Measurements from ENCODE around the gene PLCL2.

Gene PLCL2

GRCh38 chr3:16990163-16990562, 105.4 kb downstream of the PLCL2 start:
- no peaks in the 10 kb centered on the region for H3K36me3 ChIP-seq (replicated peaks)

GRCh38 chr3:16992198-16992597, 107.4 kb downstream of the PLCL2 start:
- Histone ChIP-seq H3K4me3 (ENCODE audit: low read depth, low read length) (no peak overlapping the region), H3K27ac (no peak overlapping the region), H3K36me3 (replicated peaks) (no peaks in the 10 kb centered on the region), H3K27me3 (replicated peaks) (no peaks in the 10 kb centered on the region)
- TF ChIP-seq CTCF (IDR thresholded peaks at IDR 0.05; ENCODE audit: low read depth, low read length, missing control alignments): no peak
- in situ Hi-C loops (cut with HindIII; ENCODE audit: low pct_ligation_motif_present, low sequenced_read_pairs): no loop called here
- no peak for DNase-seq

More at GRCh38 chr3:16990163-16990562, 105.4 kb downstream of the PLCL2 start:
- no peak for DNase-seq
- in situ Hi-C loops (cut with HindIII; ENCODE audit: low pct_ligation_motif_present, low sequenced_read_pairs): no loop called here
- Histone ChIP-seq H3K4me3 (ENCODE audit: low read depth, low read length) (no peak overlapping the region), H3K27me3 (replicated peaks) (no peaks in the 10 kb centered on the region), H3K27ac (no peak overlapping the region)
- TF ChIP-seq CTCF (IDR thresholded peaks at IDR 0.05; ENCODE audit: low read depth, low read length, missing control alignments): no peak

GRCh38 chr3:16993227-16993626, 108.5 kb downstream of the PLCL2 start:
- peak; percentile 11 for DNase-seq
- H3K27ac ChIP-seq: no peak overlapping the region

GRCh38 chr3:16994854-16995525, 110.2 kb downstream of the PLCL2 start:
- Histone ChIP-seq H3K27me3 (replicated peaks) (no peaks in the 10 kb centered on the region), H3K36me3 (replicated peaks) (no peaks in the 10 kb centered on the region), H3K27ac (no peak overlapping the region), H3K4me3 (ENCODE audit: low read depth, low read length) (no peak overlapping the region)
- no peak for TF ChIP-seq CTCF (IDR thresholded peaks at IDR 0.05; ENCODE audit: low read depth, low read length, missing control alignments)
- in situ Hi-C loops (cut with HindIII; ENCODE audit: low pct_ligation_motif_present, low sequenced_read_pairs): no loop called here
- DNase-seq: no peak

More at GRCh38 chr3:16993227-16993626, 108.5 kb downstream of the PLCL2 start:
- H3K27me3 ChIP-seq (replicated peaks): no peaks in the 10 kb centered on the region
- no peaks in the 10 kb centered on the region for H3K36me3 ChIP-seq (replicated peaks)
- no peak for TF ChIP-seq CTCF (IDR thresholded peaks at IDR 0.05; ENCODE audit: low read depth, low read length, missing control alignments)
- no peak overlapping the region for H3K4me3 ChIP-seq (ENCODE audit: low read depth, low read length)
- in situ Hi-C loops (cut with HindIII; ENCODE audit: low pct_ligation_motif_present, low sequenced_read_pairs): no loop called here

GRCh38 chr3:16995601-16996000, 110.8 kb downstream of the PLCL2 start:
- TF ChIP-seq CTCF (IDR thresholded peaks at IDR 0.05; ENCODE audit: low read depth, low read length, missing control alignments): no peak
- Histone ChIP-seq H3K27ac (no peak overlapping the region), H3K27me3 (replicated peaks) (no peaks in the 10 kb centered on the region), H3K36me3 (replicated peaks) (no peaks in the 10 kb centered on the region), H3K4me3 (ENCODE audit: low read depth, low read length) (no peak overlapping the region)
- no peak for DNase-seq
- in situ Hi-C loops (cut with HindIII; ENCODE audit: low pct_ligation_motif_present, low sequenced_read_pairs): no loop called here

All from brain microvascular endothelial cell (primary cell).